Activated naive CD4-positive, alpha-beta T cell treated with anti-CD3 and anti-CD28 coated beads, Interleukin-2, amount 10 ng/mL, durations not matched to agents 7 days and 5 days (primary cell): ENCODE measurements around the gene OXNAD1.

Experiments
- CTCF ChIA-PET: fragments of 350-600 bp; sonication (Branson Sonifier 250); formaldehyde crosslinking; loops from one replicate; lab custom pipeline; 2021; ENCODE audit warnings: antibody characterized with exemption; lab: Charles Lee
- DNase-seq: peaks from one replicate; pipeline ENCODE4 v3.0.0-alpha.2; 2020
- H3K27ac Mint-ChIP-seq: one replicate; pipeline ENCODE4 v1.8.0; 2021; ENCODE audit warnings: mild to moderate bottlenecking, moderate library complexity, mixed read lengths
- H3K27me3 Mint-ChIP-seq: one replicate; pipeline ENCODE4 v1.8.0; 2021; ENCODE audit warnings: mild to moderate bottlenecking, mixed read lengths
- H3K36me3 Mint-ChIP-seq: one replicate; pipeline ENCODE4 v1.8.0; 2021; ENCODE audit warnings: mixed read lengths
- H3K4me1 Mint-ChIP-seq: one replicate; pipeline ENCODE4 v1.8.0; 2021; ENCODE audit warnings: mixed read lengths
- H3K4me3 Mint-ChIP-seq: one replicate; pipeline ENCODE4 v1.8.0; 2021; ENCODE audit warnings: mild to moderate bottlenecking, moderate library complexity, mixed read lengths
- H3K9me3 Mint-ChIP-seq: one replicate; pipeline ENCODE4 v1.8.0; 2021; ENCODE audit warnings: mixed read lengths

OXNAD1 gene

DNA sequence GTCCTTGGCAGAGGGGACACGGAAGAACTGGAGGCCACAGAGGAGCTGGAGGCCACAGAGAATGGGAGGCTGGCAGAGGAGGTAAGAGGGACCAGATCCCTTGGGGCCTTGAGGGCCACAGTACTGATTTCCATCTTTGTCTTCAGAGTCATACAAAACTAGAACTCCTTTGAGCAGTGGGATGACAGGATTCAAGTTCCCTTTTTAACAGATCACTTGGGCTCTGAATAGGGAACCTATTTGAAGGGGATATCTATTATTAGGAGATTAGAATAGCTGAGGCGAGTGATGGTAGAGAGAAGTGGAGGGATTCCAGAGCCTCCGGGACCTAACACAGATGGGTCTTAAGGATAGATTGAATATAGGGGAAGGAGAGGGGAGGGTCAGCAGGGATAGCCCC lies 55.7 kb downstream of the OXNAD1 start:
- Mint-ChIP-seq H3K36me3 (peaks cover 87% of the 10 kb centered on the region), H3K27me3 (no peaks in the 10 kb centered on the region), H3K4me3 (no peak overlapping the region), H3K4me1 (peaks cover 58% of the 10 kb centered on the region), H3K27ac (peak overlapping the region; percentile 94), H3K9me3 (no peaks in the 10 kb centered on the region)
- no peak for DNase-seq
- CTCF ChIA-PET: interaction anchor here (1.1 to 13.5 kb wide), 13 partner anchors 12 to 235 kb away, joined by 3 to 246 read pairs (median 8); partner anchors contain the start of genes DPH3 and OXNAD1

DNA sequence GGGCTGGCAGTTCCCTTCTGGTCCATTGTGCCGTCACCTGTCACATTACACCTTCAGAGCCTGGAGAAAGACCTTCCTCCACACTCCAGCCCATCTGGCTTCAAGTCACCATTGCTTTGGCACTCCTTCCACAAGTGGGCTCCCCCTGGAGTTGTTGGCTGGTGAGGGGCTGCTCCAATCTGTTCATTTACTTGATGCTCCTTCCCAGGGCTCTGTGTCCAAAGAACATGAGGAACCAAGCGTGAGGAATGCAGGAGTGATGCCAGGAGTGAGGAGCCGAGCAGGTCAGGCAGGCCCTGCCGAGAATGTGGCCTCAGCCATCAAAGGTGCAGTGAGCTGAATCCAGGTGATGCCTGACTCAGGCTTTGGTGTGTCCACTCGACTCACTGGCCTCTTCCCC lies 57.2 kb downstream of the OXNAD1 start:
- H3K27ac Mint-ChIP-seq: peak overlapping the region; percentile 76
- H3K9me3 Mint-ChIP-seq: no peaks in the 10 kb centered on the region
- peaks cover 43% of the 10 kb centered on the region for H3K4me1 Mint-ChIP-seq
- H3K27me3 Mint-ChIP-seq: no peaks in the 10 kb centered on the region
- H3K36me3 Mint-ChIP-seq: peaks cover 84% of the 10 kb centered on the region
- CTCF ChIA-PET: interaction anchor here (1.0 to 13.5 kb wide), 3 partner anchors 30 to 53 kb away, joined by 3 to 246 read pairs (median 4); no protein-coding TSS in a partner anchor
- H3K4me3 Mint-ChIP-seq: no peak overlapping the region
- DNase-seq: no peak

DNA sequence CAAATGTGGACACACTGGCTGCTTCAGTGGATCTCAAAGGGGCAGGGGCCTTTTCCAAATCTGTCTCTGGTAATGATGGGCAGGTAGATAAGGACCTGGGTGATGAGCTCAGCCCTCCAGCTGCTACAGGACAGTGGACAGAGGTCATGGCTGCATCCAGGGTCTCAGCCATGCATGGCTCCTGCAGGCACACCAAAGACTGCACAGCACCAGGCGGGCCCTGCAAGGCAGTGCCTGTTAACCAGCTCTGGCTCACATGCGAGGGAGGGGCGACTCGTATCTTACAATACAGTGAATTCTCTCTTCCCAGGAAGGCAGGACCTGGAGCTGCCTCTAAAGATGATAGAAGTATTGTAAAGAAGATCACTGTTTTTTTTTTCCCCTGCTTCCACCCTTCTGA lies 58.7 kb downstream of the OXNAD1 start:
- DNase-seq: no peak
- no peaks in the 10 kb centered on the region for H3K27me3 Mint-ChIP-seq
- CTCF ChIA-PET: interaction anchor here (0.9 to 13.5 kb wide), 3 partner anchors 11 to 38 kb away, joined by 3 to 246 read pairs (median 3); no protein-coding TSS in a partner anchor
- H3K4me1 Mint-ChIP-seq: peaks cover 28% of the 10 kb centered on the region
- H3K9me3 Mint-ChIP-seq: no peaks in the 10 kb centered on the region
- H3K36me3 Mint-ChIP-seq: peaks cover 82% of the 10 kb centered on the region
- H3K27ac Mint-ChIP-seq: no peak overlapping the region
- H3K4me3 Mint-ChIP-seq: no peak overlapping the region

DNA sequence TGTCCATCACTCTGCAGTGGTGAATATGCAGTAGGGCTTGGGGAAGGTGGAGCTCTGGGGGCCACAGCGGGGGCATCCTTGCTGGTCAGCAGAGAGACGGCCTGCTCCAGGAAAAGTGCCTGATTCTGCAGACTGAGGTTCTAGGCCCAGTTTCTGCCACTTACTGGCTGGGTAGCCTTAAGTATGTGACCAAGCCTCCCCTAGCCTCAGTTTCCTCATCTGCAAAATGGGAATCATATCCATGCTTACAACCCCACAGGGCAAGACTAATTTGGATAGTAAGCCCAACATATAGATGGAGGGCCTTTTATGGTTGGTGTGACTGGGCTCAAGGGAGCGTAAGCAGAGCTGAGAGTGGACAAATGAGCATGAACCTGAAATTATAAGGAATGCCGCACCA lies 60.8 kb downstream of the OXNAD1 start:
- no peaks in the 10 kb centered on the region for H3K9me3 Mint-ChIP-seq
- H3K36me3 Mint-ChIP-seq: peaks cover 82% of the 10 kb centered on the region
- H3K4me1 Mint-ChIP-seq: peaks cover 12% of the 10 kb centered on the region
- H3K4me3 Mint-ChIP-seq: no peak overlapping the region
- CTCF ChIA-PET: no interaction called here
- no peak for DNase-seq
- H3K27ac Mint-ChIP-seq: peak overlapping the region; percentile 55
- no peaks in the 10 kb centered on the region for H3K27me3 Mint-ChIP-seq

DNA sequence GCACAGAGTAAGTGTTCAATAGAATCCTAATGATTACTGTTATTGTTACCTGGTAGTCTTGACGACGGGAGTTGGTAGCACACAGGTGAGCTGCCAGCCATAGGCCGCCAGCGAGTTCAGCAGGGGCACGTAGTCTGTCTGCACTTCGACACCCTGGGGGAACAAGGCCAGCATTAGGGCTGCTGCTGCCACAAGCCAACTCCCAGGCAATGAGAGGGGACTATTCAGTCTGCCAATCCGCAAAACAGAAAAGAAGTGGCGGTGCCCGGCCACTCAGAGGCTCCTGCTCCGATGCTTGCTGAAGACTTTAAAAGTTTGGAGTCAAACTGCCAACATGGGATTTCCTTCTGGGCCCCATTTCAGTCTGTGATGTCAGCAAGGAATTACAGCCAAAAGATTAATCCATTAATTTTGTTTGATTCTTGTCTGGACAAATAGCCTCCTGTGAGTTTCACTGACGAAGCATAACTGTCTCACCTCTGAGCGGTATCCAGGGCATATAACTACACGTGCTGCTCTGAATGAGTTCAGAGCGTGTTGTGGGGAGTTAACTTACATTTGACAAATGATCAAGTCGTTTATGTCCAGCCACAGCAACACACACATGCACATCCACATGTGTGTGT lies 61.8 kb downstream of the OXNAD1 start:
- CTCF ChIA-PET: interaction anchor here (0.6 kb wide), 1 partner anchor 198 kb away, joined by 3 read pairs; no protein-coding TSS in a partner anchor
- no peak for DNase-seq
- Mint-ChIP-seq H3K27me3 (no peaks in the 10 kb centered on the region), H3K4me1 (peaks cover 6% of the 10 kb centered on the region), H3K27ac (peak overlapping the region; percentile 39), H3K4me3 (no peak overlapping the region), H3K9me3 (peaks cover 6% of the 10 kb centered on the region), H3K36me3 (peaks cover 83% of the 10 kb centered on the region)

DNA sequence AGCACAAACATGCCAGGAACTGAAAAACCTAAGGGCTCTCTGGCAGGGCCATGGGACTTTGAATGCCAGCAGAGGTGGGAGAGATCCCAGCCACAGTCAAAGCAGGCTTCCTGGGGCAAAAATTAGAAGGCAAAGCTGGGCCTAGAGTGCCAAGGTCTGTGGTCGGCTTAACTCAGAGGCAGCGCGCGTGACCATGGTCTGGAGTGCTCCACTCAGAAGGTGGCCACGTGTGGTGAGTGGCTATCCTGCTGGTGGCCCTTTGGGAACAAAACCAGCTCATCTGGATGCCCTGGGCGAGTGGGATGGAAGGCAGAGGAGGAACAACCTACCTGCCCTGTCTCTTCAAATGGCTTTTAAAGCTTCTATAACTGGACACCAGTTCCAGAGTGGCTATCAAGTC lies 63.1 kb downstream of the OXNAD1 start:
- no peak overlapping the region for H3K4me3 Mint-ChIP-seq
- CTCF ChIA-PET: interaction anchor here (1.1 kb wide), 1 partner anchor 15 kb away, joined by 4 read pairs; no protein-coding TSS in a partner anchor
- peaks cover 6% of the 10 kb centered on the region for H3K9me3 Mint-ChIP-seq
- H3K4me1 Mint-ChIP-seq: peaks cover 9% of the 10 kb centered on the region
- DNase-seq: no peak
- H3K27me3 Mint-ChIP-seq: no peaks in the 10 kb centered on the region
- H3K27ac Mint-ChIP-seq: peak overlapping the region; percentile 61
- H3K36me3 Mint-ChIP-seq: peaks cover 87% of the 10 kb centered on the region

DNA sequence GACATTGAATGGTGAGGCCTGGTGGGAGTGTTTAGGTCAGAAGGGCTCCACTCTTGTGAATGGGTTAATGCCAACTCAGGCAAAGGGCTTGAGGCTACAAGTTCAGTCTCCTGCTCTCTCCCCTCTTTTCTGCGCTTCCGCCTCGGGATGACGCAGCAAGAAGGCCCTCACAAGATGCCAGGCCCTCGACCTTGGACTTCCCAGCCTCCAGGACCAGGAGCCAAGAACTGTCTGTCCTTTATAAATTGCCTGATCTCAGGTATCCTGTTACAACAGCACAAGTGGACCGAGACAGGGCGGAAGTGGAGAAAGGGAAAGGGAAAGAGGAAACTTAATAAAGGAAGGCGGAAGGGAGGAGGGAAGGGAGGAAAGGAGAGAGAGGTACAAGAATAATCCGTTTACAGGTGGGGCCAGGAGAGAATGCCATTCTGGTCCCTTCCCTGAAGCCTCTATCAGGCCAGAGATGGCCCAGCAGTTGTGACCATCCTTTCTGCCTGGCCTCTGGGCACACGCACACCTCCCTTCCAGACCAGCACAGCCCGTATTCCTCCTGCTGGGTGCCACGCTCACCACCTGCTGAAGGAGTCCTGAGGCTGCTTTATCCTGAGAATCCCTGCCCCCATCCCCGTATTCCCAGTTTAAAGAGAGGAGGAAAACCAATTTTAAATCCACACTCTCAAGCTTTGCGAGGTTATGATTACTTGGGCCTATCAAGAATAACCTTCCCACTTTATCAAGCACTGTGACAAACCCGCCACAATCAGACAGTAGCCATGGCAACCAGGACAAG lies 64.2 kb downstream of the OXNAD1 start:
- H3K27ac Mint-ChIP-seq: peak overlapping the region; percentile 60
- CTCF ChIA-PET: no interaction called here
- H3K36me3 Mint-ChIP-seq: peaks cover 86% of the 10 kb centered on the region
- no peak for DNase-seq
- H3K4me3 Mint-ChIP-seq: no peak overlapping the region
- peaks cover 10% of the 10 kb centered on the region for H3K4me1 Mint-ChIP-seq
- no peaks in the 10 kb centered on the region for H3K27me3 Mint-ChIP-seq
- peaks cover 6% of the 10 kb centered on the region for H3K9me3 Mint-ChIP-seq

DNA sequence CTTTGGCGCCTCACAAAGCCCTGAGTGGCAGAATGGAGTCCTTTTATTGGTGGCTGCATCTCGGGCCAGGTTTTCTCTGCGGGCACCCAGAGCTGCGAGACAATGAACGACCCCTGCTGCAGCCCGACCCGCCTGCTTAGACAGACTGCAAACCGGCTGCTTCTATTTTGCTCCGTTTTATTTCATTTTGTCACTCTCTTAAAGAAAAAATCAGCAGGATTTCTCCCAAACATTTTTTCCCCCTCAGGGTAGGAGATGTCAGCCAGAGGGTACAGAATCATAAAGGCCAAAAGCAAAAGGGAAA lies 64.8 kb downstream of the OXNAD1 start:
- H3K4me3 Mint-ChIP-seq: no peak overlapping the region
- peak overlapping the region; percentile 60 for H3K27ac Mint-ChIP-seq
- H3K4me1 Mint-ChIP-seq: peaks cover 8% of the 10 kb centered on the region
- no peak for DNase-seq
- peaks cover 6% of the 10 kb centered on the region for H3K9me3 Mint-ChIP-seq
- CTCF ChIA-PET: no interaction called here
- no peaks in the 10 kb centered on the region for H3K27me3 Mint-ChIP-seq
- H3K36me3 Mint-ChIP-seq: peaks cover 87% of the 10 kb centered on the region

DNA sequence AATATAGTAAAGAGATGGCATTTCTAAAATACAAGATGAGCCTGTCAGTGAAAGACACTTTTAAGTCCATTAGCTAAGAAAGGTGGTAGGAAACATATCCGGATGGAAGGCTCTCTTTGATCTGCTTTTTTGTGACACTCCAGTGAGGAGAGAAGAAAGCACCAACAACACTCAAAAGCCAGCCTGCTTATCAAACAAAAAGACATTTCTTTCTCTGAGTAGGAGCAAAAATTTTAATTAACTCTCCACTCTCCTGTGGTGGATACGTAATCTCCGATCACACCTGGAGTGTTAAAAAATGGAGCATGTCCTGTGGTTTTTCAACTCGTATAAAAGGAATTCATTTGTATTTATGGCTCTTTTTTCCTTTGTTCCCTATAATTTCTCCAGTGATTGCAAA lies 65.3 kb downstream of the OXNAD1 start:
- Mint-ChIP-seq H3K4me1 (peaks cover 12% of the 10 kb centered on the region), H3K36me3 (peaks cover 88% of the 10 kb centered on the region), H3K9me3 (peaks cover 6% of the 10 kb centered on the region), H3K27ac (peak overlapping the region; percentile 33), H3K27me3 (no peaks in the 10 kb centered on the region), H3K4me3 (no peak overlapping the region)
- CTCF ChIA-PET: no interaction called here
- no peak for DNase-seq

DNA sequence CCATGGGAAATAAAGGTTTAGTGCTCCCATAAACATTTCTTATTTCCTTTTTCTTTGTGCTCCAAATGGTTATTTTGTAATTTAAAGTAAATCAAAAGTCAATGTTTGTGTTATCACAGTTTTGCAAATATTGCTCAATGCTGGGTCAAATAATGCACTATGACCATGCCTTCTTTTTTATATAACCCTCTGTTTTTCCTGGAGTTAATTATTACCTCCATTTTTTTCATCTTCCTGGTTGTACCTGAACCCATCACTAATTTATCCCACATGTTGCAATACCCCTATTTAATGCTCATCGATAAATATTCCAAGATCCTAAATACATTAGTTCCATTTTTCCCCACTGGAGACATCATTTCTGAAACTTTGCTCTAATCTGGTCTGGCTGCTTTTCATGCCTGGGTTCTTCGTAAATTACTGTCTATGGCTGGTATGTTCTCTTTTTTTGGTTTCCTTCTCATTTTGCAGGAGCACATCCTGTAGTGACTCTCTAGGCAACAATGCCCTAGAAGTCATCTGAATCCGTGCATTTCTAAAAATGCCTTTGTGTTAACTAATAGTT lies 66.4 kb downstream of the OXNAD1 start:
- CTCF ChIA-PET: no interaction called here
- peak overlapping the region; percentile 60 for H3K27ac Mint-ChIP-seq
- H3K4me3 Mint-ChIP-seq: no peak overlapping the region
- H3K4me1 Mint-ChIP-seq: peaks cover 17% of the 10 kb centered on the region
- peaks cover 87% of the 10 kb centered on the region for H3K36me3 Mint-ChIP-seq
- peaks cover 6% of the 10 kb centered on the region for H3K9me3 Mint-ChIP-seq
- DNase-seq: no peak
- no peaks in the 10 kb centered on the region for H3K27me3 Mint-ChIP-seq

DNA sequence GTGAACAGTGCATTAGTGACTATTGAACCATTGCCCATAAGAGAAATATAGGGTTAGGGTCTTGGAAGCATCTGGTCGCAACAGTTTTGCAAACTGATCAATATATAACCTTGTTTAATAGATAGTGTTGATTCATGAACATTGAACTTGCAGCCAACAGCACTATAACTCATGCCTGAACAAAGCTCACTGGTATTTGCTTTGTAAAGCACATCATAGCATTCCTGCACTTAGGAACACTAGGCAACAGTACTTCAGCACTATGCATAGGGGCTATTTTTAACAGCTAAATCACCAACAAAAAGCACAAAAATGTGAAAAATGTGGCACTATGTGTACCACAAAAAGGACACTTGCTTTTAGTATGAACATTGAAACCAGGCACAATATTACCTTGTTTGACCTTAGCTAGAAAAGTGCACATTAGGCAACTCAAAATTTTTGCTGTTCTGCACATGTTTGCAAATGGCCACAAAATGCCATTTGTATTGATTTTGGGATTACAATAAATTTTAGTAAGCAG lies 68.0 kb downstream of the OXNAD1 start:
- H3K9me3 Mint-ChIP-seq: peaks cover 6% of the 10 kb centered on the region
- DNase-seq: no peak
- peaks cover 81% of the 10 kb centered on the region for H3K36me3 Mint-ChIP-seq
- no peaks in the 10 kb centered on the region for H3K27me3 Mint-ChIP-seq
- H3K4me1 Mint-ChIP-seq: peaks cover 29% of the 10 kb centered on the region
- no peak overlapping the region for H3K4me3 Mint-ChIP-seq
- no peak overlapping the region for H3K27ac Mint-ChIP-seq
- CTCF ChIA-PET: interaction anchor here (0.7 to 1.4 kb wide), 3 partner anchors 13 to 197 kb away, joined by 3 to 8 read pairs (median 3); no protein-coding TSS in a partner anchor

DNA sequence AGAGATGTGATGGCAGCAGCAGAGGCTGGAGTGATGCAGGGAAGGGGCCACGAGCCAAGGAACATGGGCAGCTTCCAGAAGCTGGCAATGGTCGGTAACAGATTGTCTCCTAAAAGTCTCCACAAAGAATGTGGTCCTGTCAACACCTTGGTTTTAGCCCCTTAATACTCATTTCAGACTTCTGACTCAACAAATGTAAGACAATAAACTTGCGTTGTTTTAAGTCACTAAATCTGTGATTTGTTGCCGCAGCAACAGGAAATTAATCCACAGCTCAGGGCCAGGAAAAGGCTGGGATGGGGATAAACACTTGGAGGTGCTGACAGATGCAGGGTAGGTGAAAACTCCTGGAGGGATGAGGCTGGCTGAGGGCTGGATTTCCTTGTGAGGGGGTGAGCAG lies 69.9 kb downstream of the OXNAD1 start:
- H3K9me3 Mint-ChIP-seq: peaks cover 6% of the 10 kb centered on the region
- CTCF ChIA-PET: interaction anchor here (1.3 kb wide), 1 partner anchor 15 kb away, joined by 5 read pairs; no protein-coding TSS in a partner anchor
- peak overlapping the region; percentile 83 for H3K27ac Mint-ChIP-seq
- no peak overlapping the region for H3K4me3 Mint-ChIP-seq
- H3K27me3 Mint-ChIP-seq: no peaks in the 10 kb centered on the region
- peaks cover 84% of the 10 kb centered on the region for H3K36me3 Mint-ChIP-seq
- no peak for DNase-seq
- peaks cover 49% of the 10 kb centered on the region for H3K4me1 Mint-ChIP-seq

DNA sequence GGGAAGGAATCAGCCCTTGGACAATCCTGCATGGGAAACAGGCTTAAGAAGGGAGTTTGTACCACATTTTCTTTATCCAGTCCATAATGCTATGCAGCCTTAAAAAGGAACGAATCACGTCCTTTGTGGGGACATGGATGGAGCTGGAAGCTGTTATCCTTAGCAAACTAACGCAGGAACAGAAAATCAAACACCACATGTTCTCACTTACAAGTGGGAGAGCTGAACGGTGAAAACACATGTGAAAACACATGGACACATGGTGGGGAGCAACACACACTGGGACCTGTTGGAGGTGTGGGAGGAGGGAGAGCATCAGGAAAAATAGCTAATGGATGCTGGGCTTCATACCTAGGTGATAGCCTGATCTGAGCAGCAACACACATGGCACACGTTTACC lies 70.3 kb downstream of the OXNAD1 start:
- no peak for DNase-seq
- peak overlapping the region; percentile 83 for H3K27ac Mint-ChIP-seq
- H3K4me3 Mint-ChIP-seq: no peak overlapping the region
- H3K4me1 Mint-ChIP-seq: peaks cover 49% of the 10 kb centered on the region
- CTCF ChIA-PET: interaction anchor here (2.9 kb wide), 1 partner anchor 216 kb away, joined by 12 read pairs; no protein-coding TSS in a partner anchor
- H3K27me3 Mint-ChIP-seq: no peaks in the 10 kb centered on the region
- H3K9me3 Mint-ChIP-seq: peaks cover 6% of the 10 kb centered on the region
- H3K36me3 Mint-ChIP-seq: peaks cover 84% of the 10 kb centered on the region
